GM20000 (cell line): Measurements from ENCODE around the gene FAM228B.

Source experiments
- DNase-seq: peaks from one replicate; pipeline ENCODE4 v3.0.0; 2012; ENCODE audit warnings: low spot score
- TF ChIP-seq, protein P1 (sequence below): IDR thresholded peaks from 2 replicates; pipeline ENCODE4 v1.5.1; 2012; ENCODE audit warnings: mild to moderate bottlenecking, control low read depth; ENCODE audit errors: extremely low read depth, missing control alignments

FAM228B gene

GRCh38 chr2:24147364-24147763 is 24.1 kb downstream of the FAM228B start:
- TF ChIP-seq, protein P1, sequence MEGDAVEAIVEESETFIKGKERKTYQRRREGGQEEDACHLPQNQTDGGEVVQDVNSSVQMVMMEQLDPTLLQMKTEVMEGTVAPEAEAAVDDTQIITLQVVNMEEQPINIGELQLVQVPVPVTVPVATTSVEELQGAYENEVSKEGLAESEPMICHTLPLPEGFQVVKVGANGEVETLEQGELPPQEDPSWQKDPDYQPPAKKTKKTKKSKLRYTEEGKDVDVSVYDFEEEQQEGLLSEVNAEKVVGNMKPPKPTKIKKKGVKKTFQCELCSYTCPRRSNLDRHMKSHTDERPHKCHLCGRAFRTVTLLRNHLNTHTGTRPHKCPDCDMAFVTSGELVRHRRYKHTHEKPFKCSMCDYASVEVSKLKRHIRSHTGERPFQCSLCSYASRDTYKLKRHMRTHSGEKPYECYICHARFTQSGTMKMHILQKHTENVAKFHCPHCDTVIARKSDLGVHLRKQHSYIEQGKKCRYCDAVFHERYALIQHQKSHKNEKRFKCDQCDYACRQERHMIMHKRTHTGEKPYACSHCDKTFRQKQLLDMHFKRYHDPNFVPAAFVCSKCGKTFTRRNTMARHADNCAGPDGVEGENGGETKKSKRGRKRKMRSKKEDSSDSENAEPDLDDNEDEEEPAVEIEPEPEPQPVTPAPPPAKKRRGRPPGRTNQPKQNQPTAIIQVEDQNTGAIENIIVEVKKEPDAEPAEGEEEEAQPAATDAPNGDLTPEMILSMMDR, result no peak
- no peak for DNase-seq

GRCh38 chr2:24152413-24153197 is 29.3 kb downstream of the FAM228B start:
- no peak for DNase-seq
- TF ChIP-seq, protein P1, result no peak

DNA sequence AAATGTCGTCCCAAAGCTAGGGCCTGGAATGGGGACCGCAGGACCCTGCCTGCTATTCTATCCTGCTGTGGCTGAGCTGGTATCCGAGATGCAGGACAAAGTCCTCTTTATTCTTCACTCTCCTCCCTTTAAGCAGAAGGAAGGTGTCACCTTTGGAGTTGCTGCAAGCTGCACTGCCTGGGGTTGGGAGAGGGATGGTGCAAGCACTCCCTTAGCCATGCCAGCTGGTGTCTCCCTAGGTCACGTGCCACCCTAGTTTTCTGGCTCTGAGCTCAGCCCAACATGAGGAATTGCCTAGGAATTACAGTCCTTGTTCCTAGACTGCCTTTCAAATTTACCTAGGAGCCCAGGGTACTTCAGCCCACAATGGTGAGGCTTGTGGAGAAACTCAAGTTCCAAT is 30.2 kb downstream of the FAM228B start:
- TF ChIP-seq, protein P1, result no peak
- no peak for DNase-seq

GRCh38 chr2:24158131-24158530 is 34.9 kb downstream of the FAM228B start:
- no peak for DNase-seq
- TF ChIP-seq, protein P1, result no peak

- TF ChIP-seq, protein P1, result no peak
These were observed 36.4 kb downstream of the FAM228B start for GRCh38 chr2:24159708-24160107.

GRCh38 chr2:24160761-24161160 is 37.5 kb downstream of the FAM228B start:
- TF ChIP-seq, protein P1, result no peak
- DNase-seq, result no peak

More at GRCh38 chr2:24159708-24160107, 36.4 kb downstream of the FAM228B start:
- no peak for DNase-seq

DNA sequence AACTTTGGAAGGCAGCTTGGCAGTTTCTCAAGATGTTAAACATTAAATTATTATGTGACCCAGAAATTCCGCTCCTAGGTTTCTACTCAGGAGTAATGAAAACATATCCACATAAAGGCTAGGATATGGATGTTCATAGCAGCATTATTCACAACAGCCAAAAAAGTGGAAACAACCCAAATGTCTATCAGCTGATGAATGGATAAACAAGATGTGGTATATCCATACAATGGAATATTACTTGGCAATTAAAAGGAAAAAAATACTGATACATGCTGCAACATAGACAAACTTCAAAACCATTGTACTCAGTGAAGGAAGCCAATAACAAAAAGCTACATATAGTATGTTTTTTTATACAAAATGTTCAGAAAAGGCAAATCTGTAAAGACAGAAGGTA is 39.2 kb downstream of the FAM228B start:
- TF ChIP-seq, protein P1, result no peak
- DNase-seq, result no peak
